OCI-LY1 (cell line): Measurements from ENCODE around the gene DIP2C.

ENCODE experiments used
- H2AFZ ChIP-seq: fragments of 200-600 bp; sonication (generic), shearing (Covaris generic); 2 replicates; pipeline ENCODE4 v1.6.0; 2014; ENCODE audit warnings: antibody characterized with exemption, mild to moderate bottlenecking, low read length
- H3F3A ChIP-seq: fragments of 200-600 bp; sonication (generic), shearing (Covaris generic); 2 replicates; pipeline ENCODE4 v1.6.0; 2014; ENCODE audit warnings: mild to moderate bottlenecking, antibody characterized with exemption, low read length, moderate library complexity; ENCODE audit not compliant: insufficient read depth
- H3K27ac ChIP-seq: fragments of 200-600 bp; sonication (generic); 2 replicates; pipeline ENCODE4 v1.5.1; 2014; ENCODE audit warnings: low read length, mixed run types, mild to moderate bottlenecking, low read depth; ENCODE audit not compliant: poor library complexity, severe bottlenecking
- H3K27me3 ChIP-seq: fragments of 200-600 bp; sonication (generic); 2 replicates; pipeline ENCODE4 v1.6.0; 2014; ENCODE audit warnings: antibody characterized with exemption, mild to moderate bottlenecking, low read length, moderate library complexity; ENCODE audit not compliant: insufficient read depth
- H3K36me3 ChIP-seq: fragments of 200-600 bp; sonication (generic); 2 replicates; pipeline ENCODE4 v1.6.1; 2014; ENCODE audit warnings: mild to moderate bottlenecking, antibody characterized with exemption, low read length, moderate library complexity, mixed read lengths; ENCODE audit not compliant: insufficient read depth
- H3K4me1 ChIP-seq: fragments of 200-600 bp; sonication (generic); 2 replicates; pipeline ENCODE4 v1.5.1; 2014; ENCODE audit warnings: mild to moderate bottlenecking, low read length, moderate library complexity; ENCODE audit not compliant: insufficient read depth, severe bottlenecking
- H3K4me2 ChIP-seq: fragments of 200-600 bp; sonication (generic), shearing (Covaris generic); 2 replicates; pipeline ENCODE4 v1.6.1; 2014; ENCODE audit warnings: low read length
- H3K4me3 ChIP-seq: fragments of 200-600 bp; sonication (generic); 2 replicates; pipeline ENCODE4 v1.5.1; 2014; ENCODE audit warnings: low read length, low read depth, mild to moderate bottlenecking, mixed read lengths; ENCODE audit not compliant: poor library complexity, severe bottlenecking
- H3K79me2 ChIP-seq: fragments of 200-600 bp; shearing (Covaris generic); 2 replicates; pipeline ENCODE4 v1.6.1; 2016; ENCODE audit warnings: mixed run types, low read length, mixed read lengths; ENCODE audit not compliant: insufficient read depth
- H3K9ac ChIP-seq: fragments of 200-600 bp; sonication (generic), shearing (Covaris generic); 2 replicates; pipeline ENCODE4 v1.6.1; 2014; ENCODE audit warnings: mild to moderate bottlenecking, low read length, mixed read lengths
- H3K9me2 ChIP-seq: fragments of 200-600 bp; sonication (generic), shearing (Covaris generic); 2 replicates; pipeline ENCODE4 v1.6.1; 2014; ENCODE audit warnings: low read depth, mild to moderate bottlenecking, low read length, mixed read lengths
- H3K9me3 ChIP-seq: fragments of 200-600 bp; shearing (Covaris generic); 2 replicates; pipeline ENCODE4 v1.6.1; 2014; ENCODE audit warnings: low read length, mixed read lengths
- H4K20me1 ChIP-seq: fragments of 200-600 bp; sonication (generic), shearing (Covaris generic); 2 replicates; pipeline ENCODE4 v1.6.0; 2016; ENCODE audit warnings: mild to moderate bottlenecking, low read length; ENCODE audit not compliant: insufficient read depth
- CTCF ChIP-seq: fragments of 200-600 bp; sonication (generic), shearing (Covaris generic); IDR thresholded peaks from 2 replicates; pipeline ENCODE4 v1.5.1; 2017; ENCODE audit warnings: mild to moderate bottlenecking, antibody characterized with exemption, low read length, moderate library complexity, mixed read lengths
- EZH2 ChIP-seq: fragments of 200-600 bp; sonication (generic), shearing (Covaris generic); IDR thresholded peaks from 2 replicates; pipeline ENCODE4 v1.8.0; 2017; ENCODE audit warnings: borderline replicate concordance, mixed run types, mild to moderate bottlenecking, antibody characterized with exemption, low read length, moderate library complexity, mixed read lengths

The DIP2C gene

GRCh38 chr10:588246-589165 is 101.0 kb downstream of the DIP2C start:
- H3K36me3 ChIP-seq: peaks cover 11% of the 10 kb centered on the region
- H3K79me2 ChIP-seq: peaks cover 35% of the 10 kb centered on the region
- H3K9me2 ChIP-seq: no peaks in the 10 kb centered on the region
- no peaks in the 10 kb centered on the region for H3K27me3 ChIP-seq
- peak overlapping the region; percentile 38 for H3K4me3 ChIP-seq
- peak overlapping the region; percentile 96 for H3K27ac ChIP-seq
- H3F3A ChIP-seq: no peaks in the 10 kb centered on the region
- H3K9me3 ChIP-seq: no peaks in the 10 kb centered on the region
- no peaks in the 10 kb centered on the region for H4K20me1 ChIP-seq
- peak overlapping the region; percentile 40 for H3K4me2 ChIP-seq
- H3K4me1 ChIP-seq: peaks cover 89% of the 10 kb centered on the region
- no peak overlapping the region for H2AFZ ChIP-seq
- H3K9ac ChIP-seq: peak overlapping the region; percentile 52
- TF ChIP-seq CTCF: no peak
- no peak for TF ChIP-seq EZH2

- H3K9me3 ChIP-seq: no peaks in the 10 kb centered on the region
- H2AFZ ChIP-seq: no peak overlapping the region
- peaks cover 46% of the 10 kb centered on the region for H3K79me2 ChIP-seq
- no peaks in the 10 kb centered on the region for H4K20me1 ChIP-seq
- no peak overlapping the region; the same call in 1 of the 2 replicates for H3K9ac ChIP-seq
- no peak overlapping the region; the same call in 1 of the 2 replicates for H3K4me2 ChIP-seq
- no peaks in the 10 kb centered on the region for H3K9me2 ChIP-seq
- TF ChIP-seq CTCF: no peak
- no peak for TF ChIP-seq EZH2
- H3K27ac ChIP-seq: peak overlapping the region; percentile 68
- peaks cover 5% of the 10 kb centered on the region; the same call in 1 of the 2 replicates for H3K36me3 ChIP-seq
- H3K4me1 ChIP-seq: peaks cover 91% of the 10 kb centered on the region
- H3K27me3 ChIP-seq: no peaks in the 10 kb centered on the region
- no peaks in the 10 kb centered on the region for H3F3A ChIP-seq
- H3K4me3 ChIP-seq: no peak overlapping the region
Observed at GRCh38 chr10:586716-587115, 102.8 kb downstream of the DIP2C start.

GRCh38 chr10:586151-586550 is 103.3 kb downstream of the DIP2C start:
- Histone ChIP-seq H3K27ac (peak overlapping the region; percentile 68), H3K4me3 (no peak overlapping the region), H3K27me3 (no peaks in the 10 kb centered on the region), H3K9ac (no peak overlapping the region; the same call in 1 of the 2 replicates), H3K79me2 (peaks cover 51% of the 10 kb centered on the region), H3K36me3 (no peaks in the 10 kb centered on the region), H3K4me2 (no peak overlapping the region), H4K20me1 (no peaks in the 10 kb centered on the region), H3F3A (no peaks in the 10 kb centered on the region), H3K9me3 (no peaks in the 10 kb centered on the region), H2AFZ (no peak overlapping the region), H3K4me1 (peaks cover 91% of the 10 kb centered on the region), H3K9me2 (no peaks in the 10 kb centered on the region)
- no peak for TF ChIP-seq CTCF
- no peak for TF ChIP-seq EZH2
